Neural progenitor cell (in vitro differentiated cells): ENCODE results near the gene LTO1.

Experiments used
- CTCF ChIP-seq: fragments of 200-600 bp; sonication (generic); IDR thresholded peaks from 2 replicates; pipeline ENCODE4 v1.5.1; 2017; ENCODE audit warnings: antibody characterized with exemption, mild to moderate bottlenecking
- EZH2phosphoT487 ChIP-seq: fragments of 200-600 bp; sonication (generic); IDR thresholded peaks from 2 replicates; pipeline ENCODE4 v1.6.1; 2017; ENCODE audit warnings: antibody characterized with exemption

GRCh38 chr11:69655479-69656428, 19.4 kb downstream of the LTO1 start:
- TF ChIP-seq EZH2phosphoT487 (no peak), CTCF (no peak)
